Amygdala (tissue), 56 donors: Measurements from ENCODE around the gene PLXND1.
A peak's percentile ranks its signal among the peaks of the same experiment; 100 is the strongest.

ENCODE experiments used
- DNase-seq, 56 donors: peaks; one replicate each; lab custom pipeline; 2025; lab: John Stamatoyannopoulos, UW

PLXND1 gene

DNA sequence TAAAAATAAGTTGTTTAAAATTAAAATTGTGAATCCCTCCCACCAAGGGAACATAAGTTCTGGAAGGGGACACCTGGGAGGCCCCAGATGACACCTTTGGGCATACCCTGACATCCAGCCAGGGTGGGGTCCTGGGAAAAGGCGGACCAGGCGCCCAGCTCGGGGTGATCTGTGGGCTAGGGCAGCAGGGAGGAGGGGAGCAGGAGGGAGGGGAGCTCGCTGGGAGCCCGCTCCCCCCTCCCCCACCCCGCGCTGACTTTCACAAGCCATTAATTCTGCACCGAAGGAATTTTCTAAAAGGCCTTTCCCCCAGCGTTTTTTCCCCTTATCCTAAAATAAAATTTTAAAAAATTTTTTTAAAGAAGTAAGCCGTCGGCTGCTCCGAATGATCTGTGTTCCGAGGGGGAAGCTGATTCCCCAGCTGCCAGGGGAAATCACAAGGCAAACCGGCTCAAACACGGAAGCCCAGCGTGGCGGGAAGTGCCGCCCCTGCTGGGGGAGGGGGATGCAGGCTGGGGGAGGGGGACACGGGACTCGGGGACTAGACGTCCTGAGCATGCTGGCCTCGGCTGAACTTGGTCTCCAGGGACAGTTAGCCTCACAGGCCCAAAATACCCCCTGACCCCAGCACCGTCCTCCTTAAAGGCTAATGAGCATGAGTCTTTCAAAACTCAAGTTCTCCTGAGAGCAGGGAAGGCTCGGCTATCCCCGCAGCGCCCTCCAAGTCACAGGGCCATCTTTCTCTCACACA is 13.9 kb downstream of the PLXND1 start:
- peak in 29 of 56 donors; percentile 11 to 59 (median 35) for DNase-seq

DNA sequence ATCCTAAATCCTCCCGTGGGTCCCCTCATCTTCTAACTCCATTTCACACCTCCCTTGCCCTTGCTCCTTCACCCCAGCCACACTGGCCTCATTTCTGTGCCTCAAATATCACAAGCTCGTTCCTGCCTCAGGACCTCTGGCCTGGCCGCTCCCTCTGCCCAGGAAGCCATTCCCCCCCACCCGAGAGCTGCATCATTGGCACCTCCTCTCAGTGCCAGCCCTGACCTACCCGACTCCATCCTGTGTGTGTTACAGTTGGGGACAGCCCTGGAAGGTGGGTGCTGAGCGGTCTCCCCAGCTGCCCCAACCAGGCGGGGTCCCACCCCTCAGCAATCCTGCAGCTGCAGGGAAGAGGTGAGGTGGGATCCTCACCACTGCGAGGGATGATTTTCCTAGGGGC is 14.5 kb downstream of the PLXND1 start:
- no peak for DNase-seq

- no peak for DNase-seq
These were observed 16.3 kb downstream of the PLXND1 start for GRCh38 chr3:129590215-129590614.

- DNase-seq = no peak
These were observed 18.8 kb downstream of the PLXND1 start for GRCh38 chr3:129587566-129588210.

DNA sequence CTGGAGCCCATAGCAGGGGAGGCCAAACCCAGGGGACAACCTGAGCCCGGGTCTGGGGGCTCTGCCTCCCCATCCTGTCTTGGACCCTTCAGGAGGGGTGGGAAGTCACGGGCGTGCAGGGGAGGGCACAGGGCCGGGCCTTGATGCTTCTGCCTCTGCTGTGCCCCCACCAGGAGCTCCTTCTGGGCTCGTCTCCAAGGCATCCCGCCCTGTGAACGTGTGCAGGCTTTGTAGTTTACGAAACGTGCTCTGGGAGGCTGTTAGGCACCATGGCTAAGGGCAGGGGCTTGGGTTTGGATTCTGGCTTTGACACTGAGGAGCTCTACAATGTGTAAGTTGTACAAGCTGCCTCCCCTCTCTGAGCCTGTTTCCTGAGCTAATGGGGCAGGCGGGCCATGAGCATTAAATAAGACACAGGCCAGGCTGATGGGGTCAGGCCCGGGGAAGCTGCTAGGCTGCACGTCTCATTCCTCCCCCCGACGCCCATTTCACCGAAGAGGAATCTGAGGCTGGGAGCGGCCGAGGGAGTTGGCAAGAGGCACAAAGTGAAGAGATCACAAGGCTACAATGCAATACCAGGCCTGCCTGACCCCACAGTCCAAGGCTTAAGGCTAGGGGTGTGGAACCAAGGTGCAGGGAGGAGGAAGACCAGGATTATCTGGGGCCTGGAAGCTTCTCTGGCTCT is 19.6 kb downstream of the PLXND1 start:
- DNase-seq = no peak

DNA sequence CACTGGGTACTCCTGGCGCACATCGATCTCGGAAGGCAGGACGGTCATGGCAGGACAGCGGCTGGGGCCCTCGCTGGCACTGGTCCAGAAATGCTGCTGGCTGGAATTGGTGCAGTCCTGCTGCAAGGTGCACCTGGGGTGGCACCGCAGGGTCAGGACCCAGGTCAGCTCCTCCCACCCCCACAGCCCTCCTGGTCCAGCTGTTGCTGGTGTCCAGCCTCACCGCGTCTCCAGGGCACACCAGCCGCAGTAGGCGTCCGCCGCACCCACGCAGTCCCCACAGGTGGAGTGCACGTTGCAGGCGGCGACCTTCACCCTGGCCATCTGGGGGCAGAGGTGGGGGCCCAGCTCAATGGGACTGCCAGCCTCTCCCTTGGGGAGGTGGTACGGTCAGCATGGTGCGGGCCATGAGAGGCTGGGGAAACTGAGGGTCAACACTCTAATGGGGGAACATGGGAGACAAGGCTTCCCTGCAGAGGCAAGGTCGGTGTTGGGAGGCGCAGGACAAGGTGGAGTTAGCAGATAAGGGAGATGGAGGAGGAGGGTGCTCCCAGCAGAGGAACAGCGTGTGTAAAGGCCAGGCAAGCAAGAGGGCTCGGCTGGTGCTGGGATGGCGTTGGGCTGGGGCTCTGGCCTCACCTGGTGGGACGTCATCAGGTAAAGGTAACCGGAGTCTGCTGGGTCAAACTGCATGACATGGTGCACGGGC is 20.4 kb downstream of the PLXND1 start:
- no peak for DNase-seq

DNA sequence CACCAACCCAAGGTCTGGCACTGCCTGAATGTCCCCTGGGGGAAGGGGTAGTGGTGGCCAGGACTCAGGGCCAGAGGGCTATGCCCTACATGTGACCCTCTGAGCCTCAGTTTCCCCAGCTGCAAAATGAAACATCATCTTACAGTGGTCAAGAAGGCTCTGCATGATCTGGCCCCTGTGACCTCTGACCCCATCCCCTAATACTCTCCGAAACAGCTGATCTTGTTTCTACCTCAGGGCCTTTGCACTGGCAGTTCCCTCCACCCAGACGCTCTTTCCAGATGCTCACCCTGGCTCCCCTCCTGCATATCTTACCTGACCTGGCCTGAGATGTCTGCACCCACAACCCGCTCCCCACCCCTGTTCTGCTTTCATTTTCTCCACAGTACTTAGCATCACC is 21.8 kb downstream of the PLXND1 start:
- DNase-seq = no peak

DNA sequence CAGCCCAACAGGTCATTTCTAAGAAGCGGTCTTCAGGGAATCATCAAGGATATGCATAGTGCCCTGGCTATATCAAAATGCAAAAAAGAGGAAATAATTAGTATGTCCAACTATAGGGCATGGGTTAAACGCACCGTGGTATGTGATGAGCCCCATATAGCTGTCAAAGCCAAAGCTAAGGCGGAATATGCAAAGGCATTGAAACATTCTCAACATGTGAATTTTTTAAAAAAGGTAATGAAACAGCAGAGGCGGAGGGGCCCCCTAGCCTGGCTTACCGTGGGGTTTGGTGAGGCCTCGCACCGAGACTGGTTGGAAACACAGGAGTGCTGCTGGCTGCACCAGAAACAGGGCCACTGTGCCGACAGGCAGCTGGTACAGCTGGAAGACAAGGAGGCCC is 23.2 kb downstream of the PLXND1 start:
- DNase-seq = no peak

DNA sequence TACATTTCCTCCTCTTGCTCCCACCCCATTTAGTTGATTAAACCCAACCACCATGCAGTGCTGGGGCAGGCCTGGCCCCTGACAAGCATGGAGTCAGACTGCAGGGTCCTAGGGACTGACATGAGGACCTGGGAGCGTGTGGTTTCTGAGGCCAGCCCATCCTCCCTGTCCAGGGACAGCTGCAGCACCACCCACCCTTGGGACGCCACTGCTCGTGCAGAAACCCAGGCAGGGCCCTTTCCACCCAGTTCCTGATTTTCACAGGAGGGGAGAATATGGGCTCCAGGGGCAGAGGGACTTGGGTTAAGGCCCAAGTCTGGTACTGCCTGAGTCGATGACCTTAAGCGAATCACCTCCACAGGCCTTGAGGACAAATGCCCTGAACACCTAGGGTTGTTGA is 23.7 kb downstream of the PLXND1 start:
- DNase-seq = no peak

GRCh38 chr3:129581623-129582022 is 24.9 kb downstream of the PLXND1 start:
- DNase-seq = no peak

DNA sequence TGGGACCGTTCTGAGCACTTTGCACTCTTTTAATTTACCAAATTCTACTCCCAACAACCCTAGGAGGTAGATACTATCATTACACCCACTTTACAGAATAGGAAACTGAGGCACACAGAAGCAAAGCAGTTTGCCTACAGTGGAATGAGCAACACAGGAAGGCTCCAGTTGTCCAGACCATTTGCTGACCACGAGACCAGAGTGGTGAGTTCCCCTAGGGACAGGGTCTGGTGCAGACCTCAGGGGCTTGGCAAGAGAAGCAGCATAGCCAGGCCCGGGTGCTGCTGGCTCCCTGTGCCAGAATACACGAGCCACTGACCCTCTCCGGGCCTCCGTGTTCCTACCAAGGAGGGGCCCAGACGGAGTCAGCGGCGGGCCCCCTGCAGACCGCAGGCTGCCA is 26.5 kb downstream of the PLXND1 start:
- DNase-seq = no peak

- peak in 2 of 56 donors; percentile 10 to 22 for DNase-seq
These were observed 28.3 kb downstream of the PLXND1 start for GRCh38 chr3:129577925-129578786.

DNA sequence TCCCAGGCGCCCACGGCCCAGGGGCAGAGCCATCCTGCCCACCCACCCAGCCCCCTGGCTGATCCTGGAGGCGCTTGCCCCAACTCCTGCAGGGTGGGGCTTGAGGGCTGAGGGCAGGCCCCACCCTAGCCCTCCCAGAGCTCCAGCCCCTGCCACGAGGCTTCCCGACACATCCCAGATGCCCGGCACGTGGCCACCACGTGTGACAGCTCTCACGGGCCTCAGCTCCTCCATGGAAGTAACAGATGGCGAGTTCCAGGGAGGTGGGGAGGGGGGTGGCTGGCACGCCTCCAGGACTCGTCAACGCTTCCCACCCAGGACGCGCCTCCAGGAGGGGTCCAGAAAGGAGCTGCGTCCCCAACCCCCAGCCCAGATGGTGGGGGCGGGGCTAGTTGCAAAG is 29.1 kb downstream of the PLXND1 start:
- peak in 11 of 56 donors; percentile 9 to 55 (median 19) for DNase-seq

GRCh38 chr3:129576514-129577352 is 29.7 kb downstream of the PLXND1 start:
- peak in 2 of 56 donors; percentile 13 to 16 for DNase-seq

DNA sequence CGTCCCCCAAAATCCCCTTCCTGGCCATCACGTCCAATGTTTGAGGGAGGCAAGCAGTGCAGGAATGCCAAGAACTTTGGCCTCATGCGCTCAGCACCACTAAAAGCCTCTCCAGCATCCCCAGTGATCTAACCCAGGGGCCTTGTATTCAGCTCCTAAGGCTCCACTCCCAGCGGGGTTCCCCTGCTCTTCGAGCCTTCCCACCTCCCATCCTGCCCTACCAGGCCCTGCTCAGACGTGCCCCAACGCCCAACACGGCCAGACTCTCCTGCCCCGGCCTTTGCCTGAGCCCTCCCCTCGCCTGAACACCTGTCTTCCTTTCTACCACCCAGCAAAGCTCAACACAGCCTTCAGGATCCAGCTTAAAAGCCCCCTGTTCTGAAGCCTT is 30.5 kb downstream of the PLXND1 start:
- no peak for DNase-seq

GRCh38 chr3:129575233-129575996 is 31.1 kb downstream of the PLXND1 start:
- DNase-seq = no peak

DNA sequence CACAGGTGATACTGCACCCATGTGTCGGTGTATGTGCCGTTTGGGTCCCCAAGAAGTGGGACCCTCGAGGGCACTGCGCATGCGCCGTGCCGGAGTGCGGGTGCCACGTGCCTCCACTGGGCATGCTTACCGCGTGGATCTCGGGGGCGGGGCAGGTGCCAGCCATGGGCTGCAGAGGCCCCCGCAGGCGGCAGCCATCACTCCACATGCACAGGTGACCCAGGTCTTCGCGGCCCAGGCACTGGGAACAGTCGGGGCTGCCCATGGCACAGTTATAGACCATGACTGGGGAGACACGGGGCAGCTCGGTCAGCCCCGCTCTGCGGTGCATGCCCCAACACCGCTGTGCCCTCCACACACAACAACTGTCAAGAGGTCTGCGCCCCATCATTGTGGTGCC is 32.3 kb downstream of the PLXND1 start:
- DNase-seq = no peak

GRCh38 chr3:129573493-129573892 is 33.0 kb downstream of the PLXND1 start:
- DNase-seq = no peak
